ENCODE measurements around the gene OR6J1.

OR6J1 gene

DNA sequence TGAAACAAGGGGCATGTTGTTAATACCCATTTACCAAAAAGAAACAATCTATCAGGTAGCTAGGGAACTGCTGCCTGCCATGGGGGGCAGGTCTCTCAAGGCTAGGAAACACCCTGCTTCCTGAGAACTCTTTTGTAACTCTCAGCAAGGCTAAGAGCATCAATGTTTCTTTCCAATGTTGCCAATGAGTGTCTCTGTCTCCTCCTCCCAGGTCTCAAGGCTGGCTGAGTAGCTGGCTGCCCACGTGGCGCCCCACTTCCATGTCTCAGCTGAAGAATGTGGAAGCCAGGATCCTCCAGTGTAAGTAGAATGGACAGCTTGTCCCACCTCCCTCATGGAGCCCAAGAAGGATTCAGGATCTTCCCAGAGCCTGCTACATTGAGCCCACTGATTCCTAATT is 42.7 kb downstream of the OR6J1 start:
- DNase-seq, result no peak

DNA sequence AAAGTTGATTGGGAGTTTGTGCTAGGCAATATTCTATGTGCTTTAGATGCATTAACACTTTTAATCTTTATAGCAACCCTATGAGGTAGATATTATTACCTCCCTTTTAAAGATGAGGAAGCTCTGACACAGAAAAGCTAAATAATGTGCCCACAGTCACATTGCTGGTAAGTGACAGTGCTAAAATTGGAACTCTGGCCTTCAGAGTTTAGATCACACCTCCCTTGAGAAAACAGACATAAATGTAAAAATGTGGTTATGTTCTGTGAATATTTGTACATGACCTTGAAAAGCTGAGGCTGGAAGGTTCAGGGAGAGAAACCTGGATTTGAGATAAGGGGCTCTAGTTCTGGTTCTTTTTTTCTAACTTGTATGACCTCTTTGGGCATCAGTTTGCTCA is 44.1 kb downstream of the OR6J1 start:
- DNase-seq, result no peak

DNA sequence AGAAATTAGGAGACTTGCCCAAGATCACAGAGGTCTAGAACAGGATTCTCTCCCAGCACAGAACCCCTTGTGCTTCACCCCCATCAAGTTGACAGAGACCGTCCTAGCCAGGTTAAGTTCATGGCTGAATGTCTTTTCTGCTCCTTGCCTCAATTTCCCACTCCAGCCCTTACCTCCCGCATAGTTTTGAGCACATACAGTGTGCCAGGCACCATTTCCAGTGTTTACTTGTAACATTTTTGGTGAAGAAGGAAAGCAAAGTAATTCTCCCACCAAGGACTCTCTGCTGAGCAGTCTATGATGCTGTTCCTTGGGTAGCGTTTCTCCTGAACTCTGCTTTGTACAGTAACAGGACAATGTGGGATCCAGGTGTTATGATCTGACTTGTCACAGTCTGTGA is 44.8 kb downstream of the OR6J1 start:
- no peak for DNase-seq

DNA sequence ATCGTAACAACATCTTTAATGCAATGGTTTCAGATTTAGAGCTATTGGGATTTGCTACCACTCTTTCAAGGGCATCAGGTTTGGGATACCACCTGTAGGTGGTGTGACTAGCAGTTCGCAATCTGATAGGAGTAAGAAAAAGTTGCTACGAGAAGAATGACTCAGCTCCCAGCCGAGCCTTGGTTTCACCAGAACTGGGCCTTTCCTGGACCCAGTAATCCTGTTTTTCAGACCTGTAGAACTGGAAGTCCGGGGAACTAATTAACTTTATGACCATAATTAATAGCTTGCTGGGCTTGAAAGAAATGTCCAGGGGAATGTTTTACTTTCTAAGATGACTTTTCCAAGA is 45.3 kb downstream of the OR6J1 start:
- DNase-seq, result peak; percentile 69

DNA sequence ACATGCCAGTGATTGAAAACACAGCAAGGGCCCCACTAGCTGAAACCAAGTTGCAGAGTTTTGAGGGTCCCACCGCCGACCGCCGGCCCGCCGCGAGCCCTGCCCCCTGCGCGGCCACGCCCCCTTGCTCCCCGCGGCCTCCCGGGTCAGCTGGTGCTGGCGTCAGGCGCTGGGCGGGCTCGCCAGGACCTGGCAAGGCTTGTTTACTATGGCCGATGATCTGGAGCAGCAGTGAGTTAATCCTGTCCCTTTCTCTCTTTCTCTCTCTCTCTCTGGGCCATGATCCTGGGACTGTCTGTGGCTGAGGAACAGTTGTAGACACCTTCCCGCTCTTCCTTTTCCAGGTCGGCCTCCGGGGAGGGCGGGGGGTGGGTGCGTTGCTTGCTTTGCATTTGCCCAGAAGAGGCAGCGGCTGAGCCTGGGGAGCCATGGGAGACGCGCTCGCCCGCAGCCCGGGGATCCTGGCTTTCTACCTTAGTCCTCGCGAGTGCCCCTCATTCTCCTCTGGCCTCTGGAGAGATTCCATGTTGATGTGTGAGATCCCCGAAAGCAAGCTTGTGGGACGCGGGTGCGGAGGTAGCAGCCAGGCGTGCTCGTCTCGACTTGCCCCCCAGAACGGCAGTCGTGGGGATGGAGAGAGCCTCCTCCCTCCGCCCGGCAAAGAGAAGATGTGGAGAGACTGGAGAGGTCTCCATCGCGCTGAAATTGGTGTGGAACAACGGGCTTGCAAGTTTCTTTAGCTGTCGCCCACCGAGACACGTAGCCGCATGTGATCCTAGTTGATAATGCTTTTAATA is 45.9 kb downstream of the OR6J1 start, which contains the start of gene ABHD4:
Gene ABHD4 (plus strand): TSS at position 202 of the 797 bp plus-strand sequence. CDS start 7 bp downstream, at position 209.
- DNase-seq, result peak; percentile 76

DNA sequence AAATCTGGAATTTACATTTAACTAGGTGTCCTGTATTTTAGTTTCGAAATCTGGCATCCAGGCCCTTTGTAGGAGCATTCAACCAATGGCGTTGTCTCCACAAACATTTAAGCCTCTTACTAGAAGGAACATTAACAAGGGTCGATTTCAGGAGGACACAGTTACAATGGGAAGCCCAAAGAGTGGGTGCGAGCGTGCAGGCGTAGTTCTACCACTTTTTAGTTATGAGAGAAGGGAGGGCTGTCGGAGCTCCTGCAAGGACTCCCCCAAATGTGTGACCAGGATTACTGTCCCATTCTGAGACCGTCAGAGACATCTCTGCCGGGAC is 46.4 kb downstream of the OR6J1 start:
- no peak for DNase-seq

DNA sequence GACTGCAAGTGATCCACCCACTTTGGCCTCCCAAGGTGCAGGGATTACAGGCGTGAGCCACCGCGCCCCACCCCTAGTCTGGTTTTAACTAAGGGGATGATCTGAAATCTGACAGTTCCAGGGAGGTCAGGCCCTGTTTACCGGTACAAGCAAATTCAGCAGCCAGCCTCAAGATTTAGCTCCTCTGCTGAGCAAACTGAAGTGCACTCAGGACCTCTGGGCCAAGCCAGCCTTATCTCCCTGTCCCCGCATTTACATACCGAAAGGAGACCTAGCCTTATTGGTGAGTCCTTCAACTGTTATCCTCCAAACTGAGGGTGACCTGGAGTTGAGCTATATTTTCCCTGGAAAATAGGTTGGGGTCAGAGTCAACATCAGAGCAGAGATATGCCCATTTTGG is 46.9 kb downstream of the OR6J1 start:
- no peak for DNase-seq

DNA sequence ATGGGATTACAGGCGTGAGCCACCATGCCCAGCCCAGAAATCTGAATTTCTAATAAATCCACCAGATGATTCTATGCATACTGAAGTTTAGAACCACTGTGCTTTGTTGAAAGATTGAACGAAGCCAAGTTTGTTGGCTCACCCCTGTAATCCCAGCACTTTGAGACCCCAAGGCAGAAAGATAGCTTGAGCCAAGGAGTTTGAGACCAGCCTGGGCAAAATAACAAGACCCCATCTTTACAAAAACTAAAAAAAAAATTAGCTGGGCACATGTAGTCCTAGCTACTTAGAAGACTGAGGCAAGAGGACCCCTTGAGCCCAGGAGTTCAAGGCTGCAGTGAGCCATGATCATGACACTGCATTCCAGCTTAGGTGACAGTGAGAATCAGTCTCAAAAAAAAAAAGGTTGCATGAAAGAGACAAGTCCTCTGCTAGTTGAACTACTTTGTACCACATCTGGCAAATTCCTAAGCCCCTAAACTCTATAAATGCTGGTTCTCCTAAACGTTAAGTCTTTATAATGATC is 47.7 kb downstream of the OR6J1 start:
- DNase-seq, result no peak

DNA sequence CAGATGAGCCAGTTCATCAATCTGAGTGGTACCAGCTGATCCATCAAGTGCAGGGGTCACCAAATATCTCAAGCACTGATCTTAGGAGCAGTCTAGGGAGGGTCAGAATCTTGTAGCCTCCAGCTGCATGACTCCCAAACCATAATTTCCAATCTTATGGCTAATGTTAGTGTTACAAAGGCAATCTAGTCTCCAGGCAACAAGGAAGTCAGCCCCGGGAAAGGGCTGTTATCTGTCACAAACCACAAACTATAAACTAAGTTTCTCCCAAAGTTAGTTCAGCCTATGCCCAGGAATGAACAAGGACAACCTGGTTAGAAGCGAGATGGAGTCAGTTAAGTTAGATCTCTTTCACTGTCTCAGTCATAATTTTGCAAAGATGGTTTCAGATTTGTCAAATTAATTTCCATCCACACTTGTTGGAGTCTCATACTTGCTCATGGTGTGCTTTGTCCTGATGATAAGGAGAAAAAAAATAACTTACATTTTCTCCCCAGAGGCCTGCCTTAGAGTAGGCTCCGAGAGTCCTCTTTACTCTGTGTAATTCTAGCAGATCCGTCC is 49.9 kb downstream of the OR6J1 start:
- no peak for DNase-seq

DNA sequence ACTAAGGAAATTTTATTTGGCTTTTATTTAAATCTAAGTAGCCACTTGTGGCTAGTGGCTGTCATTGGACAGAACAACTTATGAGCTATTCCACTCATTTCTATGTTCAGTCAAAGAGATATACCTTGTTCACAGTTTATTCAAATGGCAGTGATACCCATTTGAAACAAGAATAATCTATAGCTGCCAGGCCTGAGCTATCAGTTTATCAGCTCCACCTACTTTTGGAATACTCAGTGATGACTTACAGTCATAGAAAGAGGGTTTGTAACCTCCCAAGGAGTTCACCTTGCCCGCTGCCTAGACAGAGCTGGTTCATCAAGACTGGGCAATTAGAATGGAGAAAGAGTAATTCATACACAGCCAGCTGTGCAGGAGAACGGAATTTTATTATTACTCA is 50.6 kb downstream of the OR6J1 start:
- DNase-seq, result no peak

DNA sequence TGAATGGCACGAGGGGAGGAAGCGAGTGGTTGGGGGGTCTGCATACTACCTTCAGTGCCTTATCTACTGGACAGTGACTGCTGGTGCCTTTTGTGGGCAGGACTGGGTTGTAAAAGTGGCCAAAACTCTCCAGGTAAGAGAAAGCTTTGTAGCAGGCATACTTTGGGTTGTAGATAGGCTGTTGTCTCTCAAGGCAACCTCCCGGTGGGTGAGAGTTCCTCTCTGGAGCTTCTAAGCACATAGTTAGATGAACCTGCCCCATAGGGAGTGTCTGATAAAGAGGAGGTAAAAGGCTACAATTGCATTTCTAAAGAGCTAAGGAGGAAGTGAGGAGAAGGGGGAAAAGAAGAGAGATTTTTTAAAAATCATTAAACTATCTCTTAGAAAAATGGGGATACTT is 51.0 kb downstream of the OR6J1 start:
- DNase-seq, result no peak

DNA sequence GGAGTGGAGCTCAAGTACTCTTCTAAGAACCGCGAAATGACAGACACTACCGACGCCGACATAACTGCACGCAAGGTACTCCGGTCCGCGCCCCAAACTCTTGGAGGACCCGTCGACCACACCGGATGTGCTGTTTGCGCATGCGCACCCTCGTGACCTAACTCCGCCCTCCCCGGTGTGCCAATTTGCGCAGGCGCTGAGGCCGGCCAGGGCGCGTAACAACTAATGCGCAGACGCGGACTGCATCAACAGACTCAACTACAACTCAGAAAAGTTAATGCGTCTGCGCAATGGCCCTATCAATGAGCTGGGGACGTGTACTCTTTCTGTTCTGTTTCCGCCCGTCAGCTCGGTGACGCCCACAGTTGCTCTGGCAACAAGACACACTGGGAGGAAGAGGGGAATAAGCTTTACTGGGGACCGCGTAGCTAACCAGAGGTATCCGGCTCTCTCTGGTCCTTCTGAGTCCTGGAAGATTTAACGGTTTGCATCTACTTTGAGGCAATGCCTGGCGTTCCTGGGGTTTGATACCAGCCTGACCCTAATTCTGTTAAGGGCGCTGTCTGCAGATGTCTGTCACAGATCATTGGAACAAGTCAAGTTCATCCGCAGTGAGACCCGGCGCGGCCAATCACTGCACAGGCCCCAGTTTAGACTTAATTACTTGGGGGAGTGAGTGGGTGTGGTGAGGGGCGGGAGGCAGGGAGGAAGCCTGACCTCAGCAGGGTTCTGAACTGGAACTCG is 54.9 kb downstream of the OR6J1 start, which contains the start of gene DAD1:
Gene DAD1 (minus strand): TSS at position 129 of the 744 bp plus-strand sequence. CDS start 67 bp downstream, at position 62.
- peak; percentile 100 for DNase-seq

DNA sequence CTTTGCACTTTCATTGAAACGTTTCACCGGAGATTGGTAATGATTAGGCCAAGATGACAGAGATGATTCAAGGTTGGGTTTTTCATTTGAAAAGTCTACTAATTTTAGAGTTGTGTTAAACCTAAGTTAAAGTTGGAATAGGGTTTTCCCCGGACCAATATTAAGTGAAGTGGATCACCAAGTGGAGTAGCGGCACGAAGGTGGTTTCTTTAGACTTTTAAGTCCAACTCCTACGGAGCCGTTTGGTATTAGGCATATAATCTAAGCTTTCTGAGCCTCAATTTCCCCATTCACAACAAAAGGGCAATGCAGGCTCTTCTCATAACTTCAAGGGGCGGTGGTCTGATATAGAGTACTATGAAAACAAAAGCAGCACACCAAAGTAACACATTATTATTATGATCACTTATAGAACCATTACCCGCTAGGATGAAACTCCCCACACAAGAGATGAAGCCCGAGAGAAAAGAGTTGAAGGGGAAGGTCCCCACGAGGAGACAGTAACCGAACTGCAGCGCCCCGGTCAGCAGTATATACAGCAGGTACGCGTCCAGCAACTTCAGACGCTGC is 55.5 kb downstream of the OR6J1 start:
- DNase-seq, result peak; percentile 51

DNA sequence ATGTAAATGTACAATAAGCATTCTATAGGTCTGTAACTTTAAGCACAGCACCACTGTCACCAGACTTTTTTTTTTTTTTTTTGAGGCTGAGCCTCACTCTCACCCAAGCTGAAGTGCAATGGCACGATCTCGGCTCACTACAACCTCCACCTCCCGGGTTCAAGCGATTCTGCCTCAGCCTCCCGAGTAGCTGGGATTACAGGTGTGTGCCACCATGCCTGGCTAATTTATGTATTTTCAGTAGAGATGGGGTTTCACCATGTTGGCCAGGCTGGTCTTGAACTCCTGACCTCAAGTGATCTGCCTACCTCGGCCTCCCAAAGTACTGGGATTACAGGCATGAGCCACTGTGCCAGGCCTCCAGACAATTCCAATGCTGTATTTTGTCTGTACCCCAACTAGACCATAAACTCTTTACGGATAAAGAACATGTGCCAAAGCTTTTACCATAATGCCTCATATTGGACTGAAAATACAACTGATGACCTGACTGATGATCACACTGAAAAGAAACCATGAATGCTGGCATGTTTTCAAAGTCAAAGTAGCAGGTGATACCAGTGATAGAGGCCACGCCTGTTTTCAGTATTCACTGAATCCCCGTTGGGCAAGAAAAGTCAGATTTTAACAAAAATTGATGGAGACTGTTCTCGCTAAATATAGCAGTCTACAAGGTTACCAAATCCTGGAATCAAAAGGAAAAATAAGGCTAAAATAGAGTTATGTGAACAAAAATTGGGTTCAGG is 56.3 kb downstream of the OR6J1 start:
- DNase-seq, result peak; percentile 49

DNA sequence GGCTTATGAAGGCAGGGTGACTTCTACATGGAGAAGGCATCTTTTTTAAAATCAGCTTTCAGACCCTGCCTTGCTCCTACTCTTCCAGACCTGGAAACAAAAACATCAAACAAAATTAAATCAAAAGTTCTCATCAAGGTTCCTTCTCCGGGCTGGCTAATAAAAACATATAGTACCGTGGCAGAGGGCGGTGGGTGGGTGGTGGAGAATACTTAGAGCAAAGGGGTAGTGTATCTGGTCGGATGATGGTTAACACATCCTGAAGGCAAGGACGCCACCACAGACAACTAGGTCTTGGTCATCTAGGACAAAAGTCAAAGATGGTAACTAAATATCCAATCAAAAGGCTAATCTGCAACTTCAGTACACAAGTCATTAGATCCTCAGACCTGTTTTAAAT is 56.9 kb downstream of the OR6J1 start:
- DNase-seq, result no peak

DNA sequence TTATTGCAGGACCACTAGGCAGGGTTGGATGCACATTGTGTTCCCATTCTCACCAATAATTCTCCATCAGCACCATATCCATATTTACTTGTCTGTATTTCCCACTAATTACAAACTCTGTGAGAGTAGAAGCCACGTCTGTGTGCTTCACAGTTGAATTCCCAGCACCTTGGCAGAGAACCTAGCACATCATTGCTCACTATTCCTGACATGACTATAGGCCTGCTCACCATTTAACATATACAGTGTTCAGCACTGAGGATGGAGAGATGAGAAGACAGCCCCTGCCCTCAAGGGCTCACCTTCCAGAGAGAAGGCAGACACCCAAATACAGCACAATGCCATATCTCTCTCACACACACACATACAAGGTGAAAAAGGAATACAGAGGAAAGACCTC is 60.2 kb downstream of the OR6J1 start:
- peak; percentile 48 for DNase-seq
